NB4 (cell line): ENCODE data around the gene RPTOR.

ENCODE experiments used
- CTCF ChIP-seq: IDR thresholded peaks from one replicate; pipeline ENCODE4 v1.5.1; 2012; ENCODE audit warnings: low read depth, low read length
- POLR2A ChIP-seq: IDR thresholded peaks from 2 replicates; pipeline ENCODE4 v1.6.1; 2011; ENCODE audit warnings: mild to moderate bottlenecking; ENCODE audit not compliant: insufficient read length; ENCODE audit errors: extremely low read depth
- TF ChIP-seq, protein P1 (sequence below): IDR thresholded peaks from 2 replicates; pipeline ENCODE4 v1.6.1; 2011; ENCODE audit warnings: low read depth, low read length

DNA sequence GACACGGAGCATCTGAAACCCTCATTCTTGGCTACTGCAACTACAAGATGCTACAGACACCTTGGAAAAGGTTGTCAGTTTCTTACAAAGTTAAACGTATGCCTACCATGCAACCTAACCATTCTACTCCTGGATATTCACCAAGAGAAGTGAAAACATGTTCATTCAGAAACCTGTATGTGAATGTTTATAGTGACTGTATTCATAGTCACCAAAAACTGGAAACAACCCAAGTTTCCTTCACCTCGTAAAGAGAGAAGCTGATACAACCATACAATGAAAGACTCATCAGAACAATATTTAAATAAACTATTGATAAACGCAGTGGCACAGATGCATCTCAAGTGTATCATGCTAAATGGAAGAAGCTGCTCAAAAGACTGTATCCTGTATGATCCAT is 391.6 kb downstream of the RPTOR start:
- TF ChIP-seq, protein P1, sequence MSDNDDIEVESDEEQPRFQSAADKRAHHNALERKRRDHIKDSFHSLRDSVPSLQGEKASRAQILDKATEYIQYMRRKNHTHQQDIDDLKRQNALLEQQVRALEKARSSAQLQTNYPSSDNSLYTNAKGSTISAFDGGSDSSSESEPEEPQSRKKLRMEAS, result no peak
- TF ChIP-seq CTCF, result no peak
- TF ChIP-seq POLR2A, result no peak
